ENCODE measurements around the gene RBMS3. TPM values are rescaled to one million over a fixed set of nuclear protein-coding genes. Genes with fewer than 3 reads are reported as not detected.

Gene RBMS3
- total RNA-seq, 1 experiment from 2014 or later = 7.4 TPM

- CTCF ChIA-PET = no interaction called here
- intact Hi-C loops (cut with micrococcal nuclease; ENCODE audit: unreplicated experiment) = no loop called here
- Mint-ChIP-seq H3K9me3 (ENCODE audit: unreplicated experiment) (no peaks in the 10 kb centered on the region), H3K27me3 (ENCODE audit: insufficient read depth, unreplicated experiment) (no peaks in the 10 kb centered on the region), H3K27ac (ENCODE audit: unreplicated experiment) (no peak overlapping the region), H3K36me3 (ENCODE audit: insufficient read depth, unreplicated experiment) (no peaks in the 10 kb centered on the region), H3K4me3 (ENCODE audit: unreplicated experiment) (no peak overlapping the region), H3K4me1 (ENCODE audit: low read depth, unreplicated experiment) (peaks cover 8% of the 10 kb centered on the region)
- Histone ChIP-seq H3K9me3 (no peaks in the 10 kb centered on the region), H3K4me1 (peaks cover 10% of the 10 kb centered on the region; the same call in 1 of the 2 replicates), H3K27me3 (replicated peaks; ENCODE audit: control insufficient read depth, insufficient read depth, low read length) (no peaks in the 10 kb centered on the region), H3K4me3 (ENCODE audit: low read depth, low read length) (no peak overlapping the region), H3K36me3 (ENCODE audit: control insufficient read depth, insufficient read depth, low read length) (no peaks in the 10 kb centered on the region)
- DNase-seq = no peak
- BruUV-seq (replicated peaks) = no TSS peak
- POLR2A ChIA-PET = no interaction called here
- TF ChIP-seq, protein P1, sequence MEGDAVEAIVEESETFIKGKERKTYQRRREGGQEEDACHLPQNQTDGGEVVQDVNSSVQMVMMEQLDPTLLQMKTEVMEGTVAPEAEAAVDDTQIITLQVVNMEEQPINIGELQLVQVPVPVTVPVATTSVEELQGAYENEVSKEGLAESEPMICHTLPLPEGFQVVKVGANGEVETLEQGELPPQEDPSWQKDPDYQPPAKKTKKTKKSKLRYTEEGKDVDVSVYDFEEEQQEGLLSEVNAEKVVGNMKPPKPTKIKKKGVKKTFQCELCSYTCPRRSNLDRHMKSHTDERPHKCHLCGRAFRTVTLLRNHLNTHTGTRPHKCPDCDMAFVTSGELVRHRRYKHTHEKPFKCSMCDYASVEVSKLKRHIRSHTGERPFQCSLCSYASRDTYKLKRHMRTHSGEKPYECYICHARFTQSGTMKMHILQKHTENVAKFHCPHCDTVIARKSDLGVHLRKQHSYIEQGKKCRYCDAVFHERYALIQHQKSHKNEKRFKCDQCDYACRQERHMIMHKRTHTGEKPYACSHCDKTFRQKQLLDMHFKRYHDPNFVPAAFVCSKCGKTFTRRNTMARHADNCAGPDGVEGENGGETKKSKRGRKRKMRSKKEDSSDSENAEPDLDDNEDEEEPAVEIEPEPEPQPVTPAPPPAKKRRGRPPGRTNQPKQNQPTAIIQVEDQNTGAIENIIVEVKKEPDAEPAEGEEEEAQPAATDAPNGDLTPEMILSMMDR (IDR thresholded peaks at IDR 0.05; ENCODE audit: insufficient read depth in 1 of 2, low read depth in 1 of 2, low read length in 1 of 2, severe bottlenecking in 1 of 2, unreplicated experiment in 1 of 2) = no peak
These were observed 194.5 kb downstream of the RBMS3 start for GRCh38 chr3:29475305-29475840.

GRCh38 chr3:29475854-29476253, 195.0 kb downstream of the RBMS3 start:
- BruUV-seq (replicated peaks) = no TSS peak
- POLR2A ChIA-PET = no interaction called here
- Histone ChIP-seq H3K9me3 (no peaks in the 10 kb centered on the region), H3K36me3 (ENCODE audit: control insufficient read depth, insufficient read depth, low read length) (no peaks in the 10 kb centered on the region), H3K27me3 (replicated peaks; ENCODE audit: control insufficient read depth, insufficient read depth, low read length) (no peaks in the 10 kb centered on the region), H3K4me3 (ENCODE audit: low read depth, low read length) (no peak overlapping the region), H3K4me1 (peaks cover 10% of the 10 kb centered on the region; the same call in 1 of the 2 replicates)
- Mint-ChIP-seq H3K27me3 (ENCODE audit: insufficient read depth, unreplicated experiment) (no peaks in the 10 kb centered on the region), H3K9me3 (ENCODE audit: unreplicated experiment) (no peaks in the 10 kb centered on the region), H3K27ac (ENCODE audit: unreplicated experiment) (no peak overlapping the region), H3K4me3 (ENCODE audit: unreplicated experiment) (no peak overlapping the region), H3K36me3 (ENCODE audit: insufficient read depth, unreplicated experiment) (no peaks in the 10 kb centered on the region), H3K4me1 (ENCODE audit: low read depth, unreplicated experiment) (peaks cover 8% of the 10 kb centered on the region)
- TF ChIP-seq, protein P1 (IDR thresholded peaks at IDR 0.05; ENCODE audit: insufficient read depth in 1 of 2, low read depth in 1 of 2, low read length in 1 of 2, severe bottlenecking in 1 of 2, unreplicated experiment in 1 of 2) = no peak
- DNase-seq = peak; percentile 44 to 57
- intact Hi-C loops (cut with micrococcal nuclease; ENCODE audit: unreplicated experiment) = no loop called here
- CTCF ChIA-PET = no interaction called here

DNA sequence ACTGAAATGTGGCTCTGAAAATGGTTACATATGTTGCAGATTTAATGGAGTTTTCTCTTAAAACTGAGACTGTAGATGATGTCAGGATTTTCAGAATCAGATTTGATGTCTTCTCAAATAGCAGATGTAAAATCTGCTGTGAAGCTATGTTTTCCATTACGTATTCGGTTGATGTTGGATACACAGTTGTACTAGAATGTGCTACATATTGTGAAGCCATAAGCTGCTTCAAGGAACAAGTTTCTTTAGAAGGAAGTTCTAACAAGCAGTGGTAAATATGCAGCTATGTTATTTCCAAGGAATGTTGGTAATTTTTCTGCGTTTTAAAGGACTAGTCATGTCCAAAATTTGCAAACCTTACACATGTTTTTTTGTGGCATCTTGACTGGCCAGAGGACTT, 197.7 kb downstream of the RBMS3 start:
- DNase-seq = no peak
- Histone ChIP-seq H3K4me3 (ENCODE audit: low read depth, low read length) (no peak overlapping the region), H3K27me3 (replicated peaks; ENCODE audit: control insufficient read depth, insufficient read depth, low read length) (no peaks in the 10 kb centered on the region), H3K9me3 (no peaks in the 10 kb centered on the region), H3K4me1 (peaks cover 10% of the 10 kb centered on the region; the same call in 1 of the 2 replicates), H3K36me3 (ENCODE audit: control insufficient read depth, insufficient read depth, low read length) (no peaks in the 10 kb centered on the region)
- no peaks in the 10 kb centered on the region for H3K36me3 Mint-ChIP-seq (ENCODE audit: insufficient read depth, unreplicated experiment)
- no peaks in the 10 kb centered on the region for H3K9me3 Mint-ChIP-seq (ENCODE audit: unreplicated experiment)
- H3K27ac Mint-ChIP-seq (ENCODE audit: unreplicated experiment) = no peak overlapping the region
- intact Hi-C loops (cut with micrococcal nuclease; ENCODE audit: unreplicated experiment) = no loop called here
- no TSS peak for BruUV-seq (replicated peaks)
- no peaks in the 10 kb centered on the region for H3K27me3 Mint-ChIP-seq (ENCODE audit: insufficient read depth, unreplicated experiment)
- CTCF ChIA-PET = no interaction called here
- POLR2A ChIA-PET = no interaction called here
- TF ChIP-seq, protein P1 (IDR thresholded peaks at IDR 0.05; ENCODE audit: insufficient read depth in 1 of 2, low read depth in 1 of 2, low read length in 1 of 2, severe bottlenecking in 1 of 2, unreplicated experiment in 1 of 2) = no peak
- no peak overlapping the region for H3K4me3 Mint-ChIP-seq (ENCODE audit: unreplicated experiment)
- H3K4me1 Mint-ChIP-seq (ENCODE audit: low read depth, unreplicated experiment) = peaks cover 8% of the 10 kb centered on the region

All from Caco-2 (cell line).